ENCODE results near the gene GET4.

- TF ChIP-seq POLR2A (IDR thresholded peaks at IDR 0.05; ENCODE audit: low read length) (no peak), GATA1 (IDR thresholded peaks at IDR 0.05; ENCODE audit: low read depth, low read length) (no peak)
Measured at GRCh38 chr7:918441-919113, 42.2 kb downstream of the GET4 start.

Data from erythroblast (primary cell).